ENCODE data around the gene TAF9B.
A peak's percentile ranks its signal among the peaks of the same experiment; 100 is the strongest.
"Not testable (repeated sequence)": the region's sequence is repeated elsewhere in the genome, so short reads cannot be mapped to it uniquely, and the experiment has no call there.

Gene TAF9B

GRCh38 chrX:78139160-78140123 is at the start of gene TAF9B:
TAF9B (minus strand) TSS chrX:78139650; CDS start chrX:78139611, 39 bp downstream.
- DNase-seq: peak; percentile 89

DNA sequence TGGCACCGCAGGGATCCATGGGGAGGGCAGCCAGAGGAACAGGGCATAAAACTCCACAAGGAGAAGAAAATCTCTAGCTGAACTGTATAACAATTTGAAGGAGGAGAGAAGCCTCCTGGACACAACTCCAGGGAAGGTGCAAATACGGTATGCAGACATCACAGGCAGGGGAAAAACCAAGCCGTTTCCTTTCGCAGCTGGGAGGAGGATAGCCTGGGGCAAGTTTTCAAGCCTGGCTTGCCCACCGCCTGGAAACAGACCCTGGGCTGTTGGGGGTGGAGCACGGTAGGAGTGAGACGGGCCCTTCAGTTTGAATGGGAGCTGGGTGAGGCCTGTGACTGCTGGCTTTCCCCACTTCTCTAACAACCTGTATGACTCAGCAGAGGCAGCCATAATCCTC is 43.4 kb upstream of the TAF9B start:
- no peak for DNase-seq

DNA sequence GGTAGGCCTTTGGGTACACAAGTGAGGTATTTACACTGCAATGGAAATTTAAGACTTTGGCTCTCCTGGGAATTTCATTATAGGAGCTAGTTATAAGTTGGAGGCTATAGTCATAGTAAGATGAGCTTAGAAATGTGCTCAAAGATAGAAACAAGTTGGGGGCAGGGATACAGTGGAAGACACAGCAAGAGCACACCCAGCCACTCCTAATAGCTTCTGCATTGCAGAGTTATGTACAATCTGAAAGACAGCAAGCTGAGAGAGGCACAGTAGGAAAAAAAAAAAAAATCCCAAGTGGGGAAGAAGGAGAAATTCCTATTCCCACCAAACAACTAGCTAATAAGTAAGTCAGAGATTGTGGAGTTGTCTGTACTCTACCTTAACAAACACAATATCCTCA is 41.9 kb upstream of the TAF9B start:
- no peak for DNase-seq

DNA sequence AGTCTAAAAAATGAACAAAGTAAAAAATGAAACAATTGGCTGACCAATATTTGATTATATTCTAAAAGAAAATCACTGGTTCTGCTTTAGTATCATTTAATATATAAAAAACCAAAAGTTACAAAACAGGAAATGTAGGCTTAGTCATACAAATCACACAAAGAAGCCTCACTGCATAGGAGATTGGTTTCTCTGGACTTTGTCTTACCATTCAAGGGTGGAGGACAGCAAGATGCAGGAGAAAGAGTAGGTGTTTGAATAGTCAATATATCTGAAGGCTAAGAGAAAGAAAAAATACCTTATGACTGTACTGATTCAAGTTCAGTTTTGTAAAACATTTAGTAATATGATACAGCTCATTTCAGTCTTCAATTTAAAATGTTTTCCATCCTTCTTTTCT is 28.6 kb upstream of the TAF9B start:
- peak; percentile 9 for DNase-seq

- no peak for DNase-seq
Measured at GRCh38 chrX:78165425-78165824, 26.0 kb upstream of the TAF9B start.

DNA sequence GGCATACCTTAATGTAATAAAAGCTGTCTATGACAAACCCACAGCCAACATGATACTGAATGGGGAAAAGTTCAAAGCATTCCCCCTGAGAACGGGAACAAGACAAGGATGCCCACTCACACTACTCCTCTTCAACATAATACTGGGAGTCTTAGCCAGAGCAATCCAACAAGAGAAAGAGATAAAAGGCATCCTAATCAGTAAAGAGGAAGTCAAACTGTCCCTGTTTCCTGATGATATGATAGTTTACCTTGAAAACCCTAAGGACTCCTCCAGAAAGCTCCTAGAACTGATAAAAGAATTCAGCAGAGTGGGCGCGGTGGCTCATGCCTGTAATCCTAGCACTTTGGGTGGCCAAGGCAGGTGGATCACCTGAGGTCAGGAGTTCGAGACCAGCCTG is 23.7 kb upstream of the TAF9B start:
- DNase-seq: not testable (repeated sequence)

- DNase-seq: not testable (repeated sequence)
Measured at GRCh38 chrX:78160711-78161110, 21.3 kb upstream of the TAF9B start.

DNA sequence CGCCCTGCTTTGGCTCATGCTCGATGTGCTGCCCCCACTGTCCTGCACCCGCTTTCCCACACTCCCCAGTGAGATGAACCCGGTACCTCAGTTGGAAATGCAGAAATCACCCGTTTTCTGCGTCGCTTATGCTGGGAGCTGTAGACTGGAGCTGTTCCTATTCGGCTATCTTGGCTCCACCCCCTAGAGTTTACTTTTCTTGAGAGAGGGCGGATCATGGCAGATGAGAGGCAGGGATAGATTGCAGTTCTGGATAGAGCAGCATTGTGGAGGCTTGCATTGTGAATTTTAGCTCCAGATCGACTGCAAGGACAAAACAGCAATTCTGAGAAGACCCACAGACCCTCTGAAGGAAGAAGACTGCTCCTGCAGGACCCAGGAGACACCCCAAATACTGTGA is 18.4 kb upstream of the TAF9B start:
- DNase-seq: not testable (repeated sequence)

DNA sequence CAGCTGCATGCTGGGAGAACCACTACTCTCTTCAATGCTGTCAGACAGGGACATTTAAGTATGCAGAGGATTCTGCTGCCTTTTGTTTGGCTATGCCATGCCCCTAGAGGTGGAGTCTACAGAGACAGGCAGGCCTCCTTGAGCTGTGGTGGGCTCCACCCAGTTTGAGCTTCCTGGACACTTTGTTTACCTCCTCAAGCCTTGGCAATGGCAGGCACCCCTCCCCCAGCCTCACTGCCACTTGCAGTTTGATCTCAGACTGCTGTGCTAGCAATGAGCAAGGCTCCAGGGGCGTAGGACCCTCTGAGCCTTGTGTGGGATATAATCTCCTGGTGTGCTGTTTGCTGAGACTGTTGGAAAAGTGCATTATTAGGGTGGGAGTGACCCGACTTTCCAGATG is 17.9 kb upstream of the TAF9B start:
- not testable (repeated sequence) for DNase-seq

DNA sequence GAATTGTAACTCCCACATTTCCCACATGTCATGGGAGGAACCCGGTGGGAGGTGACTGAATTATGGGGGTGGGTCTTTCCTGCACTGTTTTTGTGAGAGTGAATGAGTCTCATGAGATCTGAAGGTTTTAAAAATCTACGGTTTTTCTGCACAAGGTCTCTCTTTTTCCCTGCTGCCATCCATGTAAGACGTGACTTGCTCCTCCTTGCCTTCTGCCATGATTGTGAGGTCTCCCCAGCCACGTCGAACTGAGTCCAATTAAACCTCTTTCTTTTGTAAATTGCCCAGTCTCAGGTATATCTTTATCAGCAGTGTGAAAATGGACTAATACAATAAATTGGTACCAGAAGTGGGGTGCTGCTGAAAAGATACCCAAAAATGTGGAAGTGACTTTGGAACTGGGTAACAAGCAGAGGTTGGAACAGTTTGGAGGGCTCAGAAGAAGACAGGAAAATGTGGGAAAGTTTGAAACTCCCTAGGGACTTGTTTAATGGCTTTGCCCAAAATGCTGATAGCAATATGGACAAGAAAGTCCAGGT is 7.6 kb upstream of the TAF9B start:
- DNase-seq: not testable (repeated sequence)

DNA sequence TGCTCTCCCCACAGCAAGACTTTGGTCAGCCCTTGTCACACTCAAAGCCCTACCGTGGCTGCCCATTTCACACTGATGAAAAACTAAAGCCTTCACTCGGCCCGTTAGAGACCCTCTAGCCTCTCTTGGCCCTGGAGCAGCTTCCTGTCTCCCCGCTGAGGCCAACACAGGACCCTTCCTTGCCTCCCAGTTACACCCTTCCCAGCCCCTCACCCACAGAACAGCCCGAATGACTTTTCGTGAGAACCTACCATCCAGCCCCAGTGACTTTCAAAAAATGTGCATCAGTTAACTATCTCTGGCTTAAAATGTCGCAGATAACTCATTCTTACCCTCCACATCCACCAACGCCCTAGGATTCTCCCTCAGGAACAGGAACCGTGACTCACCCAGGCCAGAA is 756 bp upstream of the TAF9B start:
- DNase-seq: no peak

GRCh38 chrX:78133238-78133960 is 6.1 kb downstream of the TAF9B start:
- DNase-seq: no peak

DNA sequence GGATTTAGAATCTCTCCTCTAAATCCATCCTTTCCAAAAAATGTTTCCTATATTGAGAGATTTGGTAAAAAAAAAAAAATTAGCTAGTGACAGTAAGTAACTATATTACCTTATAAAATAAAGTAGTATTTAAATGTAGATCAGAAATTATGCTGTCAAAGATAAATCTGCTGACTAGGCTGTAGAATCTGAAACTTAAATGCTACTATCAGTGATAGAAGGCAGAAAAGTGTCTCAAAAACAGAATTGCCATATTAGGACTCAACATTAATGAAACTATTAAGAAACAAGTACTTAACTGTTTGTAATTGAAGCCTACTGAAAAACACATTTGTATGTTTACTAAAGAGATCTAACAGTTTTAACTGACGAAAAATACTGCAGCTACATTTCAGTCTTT is 8.3 kb downstream of the TAF9B start:
- no peak for DNase-seq

- no peak for DNase-seq
Measured at GRCh38 chrX:78130396-78130795, 9.1 kb downstream of the TAF9B start.

DNA sequence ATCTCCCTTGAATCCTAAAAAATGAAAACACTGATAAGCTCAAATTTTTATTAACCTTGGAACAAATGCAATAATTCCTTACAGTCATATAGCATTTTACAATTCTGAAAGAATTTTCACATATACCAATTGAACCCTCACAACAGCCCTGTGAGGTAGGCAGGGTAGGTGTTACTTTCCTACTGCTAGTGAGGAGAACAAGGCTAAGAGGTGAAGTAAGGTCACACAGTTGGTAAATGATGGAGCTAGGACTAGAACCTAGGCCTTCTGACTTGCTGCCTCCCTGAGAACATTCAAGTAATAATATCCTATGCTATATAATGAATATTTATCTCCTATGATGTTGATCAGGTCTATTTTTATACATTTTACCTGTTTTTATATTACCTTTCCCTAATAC is 9.7 kb downstream of the TAF9B start:
- DNase-seq: no peak

GRCh38 chrX:78125781-78126180 is 13.7 kb downstream of the TAF9B start:
- not testable (repeated sequence) for DNase-seq

DNA sequence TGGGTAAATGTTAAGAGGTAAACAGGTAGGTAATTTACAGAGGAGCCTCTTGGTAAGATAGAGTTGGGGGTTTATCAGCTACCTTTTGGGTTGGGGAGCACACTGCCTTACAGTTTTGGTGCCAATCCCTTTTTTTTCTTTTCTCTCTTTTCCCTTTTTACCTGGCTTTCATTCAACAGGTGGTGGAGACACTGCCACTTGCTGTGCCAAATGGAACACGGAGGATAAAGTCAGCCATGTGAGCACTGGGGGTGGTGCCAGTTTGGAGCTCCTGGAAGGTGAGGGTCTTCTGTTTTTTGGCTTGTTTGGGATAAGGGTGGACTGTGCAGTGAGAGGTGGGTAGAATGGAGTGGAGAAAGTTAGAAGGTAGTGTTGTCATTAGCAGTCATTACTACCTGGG is 14.3 kb downstream of the TAF9B start:
- no peak for DNase-seq

GRCh38 chrX:78124307-78124706 is 15.1 kb downstream of the TAF9B start:
- no peak for DNase-seq

DNA sequence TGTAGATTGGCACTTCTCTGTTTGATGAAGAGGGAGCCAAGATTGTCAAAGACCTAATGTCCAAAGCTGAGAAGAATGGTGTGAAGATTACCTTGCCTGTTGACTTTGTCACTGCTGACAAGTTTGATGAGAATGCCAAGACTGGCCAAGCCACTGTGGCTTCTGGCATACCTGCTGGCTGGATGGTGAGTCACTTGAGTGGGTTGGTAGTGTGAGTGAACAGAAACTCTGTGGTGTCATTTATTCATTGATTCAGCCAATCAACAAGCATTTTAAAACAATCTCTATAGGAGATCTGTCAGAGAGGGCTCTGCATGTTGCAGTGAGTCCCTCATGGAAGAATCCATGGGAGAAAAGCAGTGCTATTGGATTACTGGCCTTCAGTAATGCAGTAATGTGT is 16.3 kb downstream of the TAF9B start:
- DNase-seq: peak; percentile 40

DNA sequence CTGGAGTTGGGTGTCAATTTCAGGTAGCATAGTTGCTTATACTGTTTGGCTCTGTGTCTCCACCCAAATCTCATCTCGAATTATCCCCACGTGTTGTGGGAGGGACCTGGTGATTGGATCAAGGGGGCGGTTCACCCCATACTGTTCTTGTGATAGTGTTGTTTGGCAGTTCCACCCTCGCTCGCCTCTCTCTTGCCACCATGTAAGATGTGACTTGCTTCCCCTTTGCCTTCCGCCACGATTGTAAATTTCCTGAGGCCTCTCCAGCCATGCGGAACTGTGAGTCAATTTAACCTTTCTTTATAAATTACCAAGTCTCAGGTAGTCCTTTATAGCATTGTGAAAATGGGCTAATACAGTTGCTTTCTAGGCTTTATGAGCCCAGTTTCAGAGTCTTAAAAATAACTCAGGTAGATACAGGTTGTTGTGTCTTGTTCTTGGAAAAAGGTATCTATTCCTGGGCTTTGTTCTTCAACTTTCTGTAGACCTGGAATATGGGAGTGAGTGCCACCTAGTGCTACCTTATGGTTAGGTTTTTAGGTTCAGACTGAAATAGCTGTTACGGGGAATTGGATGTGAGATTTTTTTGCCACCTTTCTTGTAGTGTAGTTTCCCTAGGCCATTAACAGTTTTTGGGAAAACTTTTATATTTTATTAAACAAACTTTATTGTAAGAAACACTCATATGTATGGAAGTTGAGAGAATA is 19.8 kb downstream of the TAF9B start:
- no peak for DNase-seq

DNA sequence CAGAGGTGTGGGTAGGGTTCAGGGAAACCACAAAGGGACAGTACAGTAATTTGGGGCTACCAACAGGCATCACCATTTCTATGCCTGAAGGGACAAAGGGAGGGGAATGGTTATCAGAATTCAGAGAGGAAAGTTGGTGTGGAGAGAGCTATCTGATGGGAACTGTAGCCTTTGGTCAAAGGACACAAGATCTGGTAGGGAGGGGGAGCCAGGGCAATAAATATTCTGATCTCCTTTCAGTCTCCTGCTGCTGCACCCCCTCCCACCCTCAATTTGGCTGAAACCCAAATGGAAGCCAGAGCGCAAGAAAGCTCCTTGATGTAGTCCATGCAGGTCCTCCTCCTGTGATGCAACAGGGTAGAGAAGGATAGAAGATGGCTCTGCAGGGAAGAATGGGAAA is 20.8 kb downstream of the TAF9B start:
- no peak for DNase-seq

- DNase-seq: no peak
Measured at GRCh38 chrX:78116766-78117165, 22.7 kb downstream of the TAF9B start.

DNA sequence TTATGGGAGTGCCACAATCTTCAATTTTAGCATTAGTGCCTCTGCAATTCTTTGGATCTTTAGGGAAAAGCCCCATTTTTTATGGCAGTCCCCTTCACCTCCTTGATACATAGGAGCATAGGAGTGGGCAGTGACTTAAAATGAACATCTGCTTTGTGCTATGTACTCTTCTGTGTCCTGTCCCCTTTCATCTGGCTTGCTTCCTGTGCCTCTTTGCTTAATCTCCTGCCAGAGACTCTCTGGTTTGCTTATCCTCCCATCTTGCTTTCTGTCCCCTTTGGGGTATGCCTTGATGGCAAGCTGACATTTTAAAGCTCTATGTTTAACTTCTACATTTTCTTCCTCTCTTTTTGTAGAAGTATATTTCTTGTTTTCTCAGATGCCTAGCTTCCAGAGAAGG is 23.1 kb downstream of the TAF9B start:
- no peak for DNase-seq

All from activated CD4-positive, alpha-beta T cell treated with anti-CD3 and anti-CD28 coated beads, Interleukin-10, Interleukin-2, amounts not matched to agents 100 ng/mL and 50 ng/mL, durations not matched to agents 16 hours and 8 hours (primary cell).